ENCODE results near the gene ACAD9. TPM values are rescaled to one million over a fixed set of nuclear protein-coding genes. Genes with fewer than 3 reads are reported as not detected.

ACAD9 gene
- total and polyA plus RNA-seq, 4 donors: 24.9 to 59.3 (median 38.8) TPM

DNA sequence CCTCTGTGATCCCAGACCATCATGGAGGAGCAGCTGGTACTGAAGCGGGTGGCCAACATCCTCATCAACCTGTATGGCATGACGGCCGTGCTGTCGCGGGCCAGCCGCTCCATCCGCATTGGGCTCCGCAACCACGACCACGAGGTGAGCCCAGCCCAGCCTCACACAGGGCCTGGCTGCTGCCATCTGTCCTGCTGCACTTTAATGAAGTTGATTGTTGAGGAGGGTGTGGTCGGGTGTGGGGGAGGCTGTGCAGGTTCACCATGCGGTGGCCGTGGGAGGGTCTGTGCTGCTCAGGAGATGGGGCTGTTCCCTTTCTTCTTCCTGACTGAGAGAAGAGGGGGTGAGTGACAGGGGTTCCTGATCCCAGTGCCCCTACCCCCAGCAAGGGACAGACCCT lies 30.6 kb downstream of the ACAD9 start:
- H3K4me3 ChIP-seq: no peak overlapping the region
- no peaks in the 10 kb centered on the region for H3K27me3 ChIP-seq (ENCODE audit: control insufficient read depth in 3 of 3, insufficient read depth in 3 of 3, low read length in 2 of 3)
- H3K9ac ChIP-seq (ENCODE audit: insufficient read depth in 1 of 2, low read length in 2 of 2): no peak overlapping the region
- H3K36me3 ChIP-seq (ENCODE audit: control insufficient read depth in 4 of 4, insufficient read depth in 4 of 4, low read length in 4 of 4): peaks cover 25 to 82% (median 43%) of the 10 kb centered on the region in 4 donors
- DNase-seq (no peak), ATAC-seq (ENCODE audit: insufficient read depth, low FRiP score) (no peak)
- TF ChIP-seq, protein P1, sequence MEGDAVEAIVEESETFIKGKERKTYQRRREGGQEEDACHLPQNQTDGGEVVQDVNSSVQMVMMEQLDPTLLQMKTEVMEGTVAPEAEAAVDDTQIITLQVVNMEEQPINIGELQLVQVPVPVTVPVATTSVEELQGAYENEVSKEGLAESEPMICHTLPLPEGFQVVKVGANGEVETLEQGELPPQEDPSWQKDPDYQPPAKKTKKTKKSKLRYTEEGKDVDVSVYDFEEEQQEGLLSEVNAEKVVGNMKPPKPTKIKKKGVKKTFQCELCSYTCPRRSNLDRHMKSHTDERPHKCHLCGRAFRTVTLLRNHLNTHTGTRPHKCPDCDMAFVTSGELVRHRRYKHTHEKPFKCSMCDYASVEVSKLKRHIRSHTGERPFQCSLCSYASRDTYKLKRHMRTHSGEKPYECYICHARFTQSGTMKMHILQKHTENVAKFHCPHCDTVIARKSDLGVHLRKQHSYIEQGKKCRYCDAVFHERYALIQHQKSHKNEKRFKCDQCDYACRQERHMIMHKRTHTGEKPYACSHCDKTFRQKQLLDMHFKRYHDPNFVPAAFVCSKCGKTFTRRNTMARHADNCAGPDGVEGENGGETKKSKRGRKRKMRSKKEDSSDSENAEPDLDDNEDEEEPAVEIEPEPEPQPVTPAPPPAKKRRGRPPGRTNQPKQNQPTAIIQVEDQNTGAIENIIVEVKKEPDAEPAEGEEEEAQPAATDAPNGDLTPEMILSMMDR (IDR thresholded peaks at IDR 0.05; ENCODE audit: control extremely low read depth, extremely low read depth): no peak
- H3K4me1 ChIP-seq (ENCODE audit: control insufficient read depth in 5 of 5, insufficient read depth in 5 of 5, low read length in 5 of 5): no peaks in the 10 kb centered on the region
- no peaks in the 10 kb centered on the region for H3K9me3 ChIP-seq (ENCODE audit: control insufficient read depth in 4 of 4, insufficient read depth in 3 of 4, low read length in 3 of 4)
- WGBS, 2 donors: 92 to 93% methylated on average over 13 of the region's 13 CpGs
- no peak overlapping the region for H3K27ac ChIP-seq (ENCODE audit: low read depth in 1 of 2, low read length in 1 of 2)

- H3K36me3 ChIP-seq (ENCODE audit: control insufficient read depth in 4 of 4, insufficient read depth in 4 of 4, low read length in 4 of 4): peaks cover 20 to 69% (median 46%) of the 10 kb centered on the region in 4 donors
- WGBS, 2 donors: 95 to 98% methylated on average over 7 of the region's 7 CpGs
- TF ChIP-seq, protein P1 (IDR thresholded peaks at IDR 0.05; ENCODE audit: control extremely low read depth, extremely low read depth): no peak
- H3K4me3 ChIP-seq: no peak overlapping the region
- H3K4me1 ChIP-seq (ENCODE audit: control insufficient read depth in 5 of 5, insufficient read depth in 5 of 5, low read length in 5 of 5): no peaks in the 10 kb centered on the region
- DNase-seq (no peak), ATAC-seq (ENCODE audit: insufficient read depth, low FRiP score) (no peak)
- no peak overlapping the region for H3K27ac ChIP-seq (ENCODE audit: low read depth in 1 of 2, low read length in 1 of 2)
- no peaks in the 10 kb centered on the region for H3K9me3 ChIP-seq (ENCODE audit: control insufficient read depth in 4 of 4, insufficient read depth in 3 of 4, low read length in 3 of 4)
- no peak overlapping the region for H3K9ac ChIP-seq (ENCODE audit: insufficient read depth in 1 of 2, low read length in 2 of 2)
- no peaks in the 10 kb centered on the region for H3K27me3 ChIP-seq (ENCODE audit: control insufficient read depth in 3 of 3, insufficient read depth in 3 of 3, low read length in 2 of 3)
These were observed 32.5 kb downstream of the ACAD9 start for GRCh38 chr3:128911911-128912310.

DNA sequence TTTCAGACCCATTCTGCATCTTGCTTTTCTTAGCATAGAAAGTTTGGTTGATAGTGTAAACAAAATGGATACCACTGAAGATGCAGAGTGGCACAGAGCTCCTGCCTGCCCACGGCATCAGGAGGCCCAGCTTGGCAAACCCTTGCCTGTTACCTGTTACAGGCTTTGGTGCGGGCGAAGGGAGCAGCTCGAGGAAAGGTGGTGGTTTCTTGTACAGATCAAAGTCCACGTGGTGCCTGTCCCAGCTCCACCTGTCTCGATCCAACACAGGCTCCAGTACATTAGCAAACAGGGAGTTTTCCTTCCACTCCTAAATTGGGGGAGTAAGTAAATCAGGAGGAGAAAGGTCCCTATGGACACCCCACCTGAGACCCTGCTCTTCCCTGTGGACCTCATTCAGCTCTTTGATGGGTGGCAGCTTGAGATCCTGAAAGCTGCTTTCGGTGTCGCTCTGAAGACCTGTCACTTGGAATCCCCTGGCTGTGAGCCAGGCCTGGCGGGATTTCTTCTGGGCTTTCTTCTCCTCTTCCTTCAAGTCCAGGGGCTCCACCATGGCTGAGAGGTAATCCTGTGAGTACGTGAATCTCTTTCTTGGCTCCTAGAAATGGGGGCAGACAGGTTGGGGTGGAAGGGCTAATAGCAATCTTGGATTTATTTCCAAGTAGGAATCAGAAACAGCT lies 35.7 kb downstream of the ACAD9 start:
- ATAC-seq (ENCODE audit: insufficient read depth, low FRiP score) (no peak), DNase-seq (no peak)
- Histone ChIP-seq H3K36me3 (ENCODE audit: control insufficient read depth in 4 of 4, insufficient read depth in 4 of 4, low read length in 4 of 4) (peaks cover 14 to 59% (median 37%) of the 10 kb centered on the region in 4 donors), H3K9ac (ENCODE audit: insufficient read depth in 1 of 2, low read length in 2 of 2) (no peak overlapping the region), H3K9me3 (ENCODE audit: control insufficient read depth in 4 of 4, insufficient read depth in 3 of 4, low read length in 3 of 4) (no peaks in the 10 kb centered on the region), H3K27me3 (ENCODE audit: control insufficient read depth in 3 of 3, insufficient read depth in 3 of 3, low read length in 2 of 3) (no peaks in the 10 kb centered on the region), H3K4me1 (ENCODE audit: control insufficient read depth in 5 of 5, insufficient read depth in 5 of 5, low read length in 5 of 5) (no peaks in the 10 kb centered on the region), H3K4me3 (no peak overlapping the region), H3K27ac (ENCODE audit: low read depth in 1 of 2, low read length in 1 of 2) (no peak overlapping the region)
- TF ChIP-seq, protein P1 (IDR thresholded peaks at IDR 0.05; ENCODE audit: control extremely low read depth, extremely low read depth): no peak
- WGBS, 2 donors: 94 to 96% methylated on average over 10 of the region's 10 CpGs

All from lung (tissue), 12 donors.